Thoracic aorta (tissue), 2 donors: ENCODE measurements around the gene MALRD1. TPM values are rescaled to one million over a fixed set of nuclear protein-coding genes. Genes with fewer than 3 reads are reported as not detected.

Experiments used
- ATAC-seq: fragments of 150-250 bp; one replicate; pipeline ENCODE4 v1.8.0; 2017; ENCODE audit warnings: low read depth; ENCODE audit not compliant: insufficient number of reproducible peaks, low FRiP score
- DNase-seq: peaks from one replicate; pipeline ENCODE4 v3.0.0-alpha.2; 2020; ENCODE audit warnings: low spot score
- H3K27ac ChIP-seq, 2 donors: fragments of 200-600 bp; sonication (generic); 1 replicate in 1 of 2; 2 replicates in 1 of 2; pipeline ENCODE4 v1.5.1; 2016; ENCODE audit warnings: mild to moderate bottlenecking in 2 of 2, moderate library complexity in 2 of 2
- H3K27me3 ChIP-seq: fragments of 200-600 bp; sonication (generic); replicated peaks from 2 replicates; pipeline ENCODE4 v1.6.0; 2016; ENCODE audit warnings: mild to moderate bottlenecking; ENCODE audit not compliant: insufficient read depth
- H3K36me3 ChIP-seq: fragments of 200-600 bp; sonication (generic); one replicate; pipeline ENCODE4 v1.5.1; 2016
- H3K4me1 ChIP-seq, 2 donors: fragments of 200-600 bp; sonication (generic); 1 replicate in 1 of 2; 2 replicates in 1 of 2; pipeline versions ENCODE4 v1.5.1 to v1.6.0; 2016; ENCODE audit warnings: low read depth in 2 of 2, mild to moderate bottlenecking in 1 of 2; ENCODE audit not compliant: control insufficient read depth in 1 of 2
- H3K4me3 ChIP-seq: fragments of 200-600 bp; sonication (generic); 2 replicates; pipeline ENCODE4 v1.5.1; 2016; ENCODE audit warnings: mild to moderate bottlenecking
- H3K9me3 ChIP-seq: fragments of 200-600 bp; sonication (generic); 2 replicates; pipeline ENCODE4 v1.5.1; 2016
- CTCF ChIP-seq: fragments of 200-600 bp; sonication (generic); IDR thresholded peaks from one replicate; pipeline ENCODE4 v1.5.1; 2019; ENCODE audit warnings: antibody characterized with exemption
- total RNA-seq, 2 donors: library from RNA; depleted of rRNA; stranded (reverse); fragments of >200 nt; gene quantifications; one replicate each; pipeline versions ENCODE4 v1.1.0 to v1.2.3, GENCODE V29; 2016

The MALRD1 gene
- total RNA-seq, 2 donors from 2014 or later = 0.92 to 5.3 TPM

GRCh38 chr10:19144206-19144605 is 95.6 kb downstream of the MALRD1 start:
- Histone ChIP-seq H3K9me3 (no peaks in the 10 kb centered on the region), H3K27ac (no peak overlapping the region), H3K27me3 (no peaks in the 10 kb centered on the region), H3K4me3 (no peak overlapping the region), H3K4me1 (no peaks in the 10 kb centered on the region), H3K36me3 (no peaks in the 10 kb centered on the region)
- no peak for TF ChIP-seq CTCF
- ATAC-seq (no peak), DNase-seq (no peak)

- Histone ChIP-seq H3K9me3 (no peaks in the 10 kb centered on the region), H3K27me3 (no peaks in the 10 kb centered on the region), H3K27ac (no peak overlapping the region), H3K4me3 (no peak overlapping the region), H3K36me3 (no peaks in the 10 kb centered on the region), H3K4me1 (no peaks in the 10 kb centered on the region)
- TF ChIP-seq CTCF = no peak
- DNase-seq (no peak), ATAC-seq (no peak)
Measured at GRCh38 chr10:19154375-19154774, 105.8 kb downstream of the MALRD1 start.

DNA sequence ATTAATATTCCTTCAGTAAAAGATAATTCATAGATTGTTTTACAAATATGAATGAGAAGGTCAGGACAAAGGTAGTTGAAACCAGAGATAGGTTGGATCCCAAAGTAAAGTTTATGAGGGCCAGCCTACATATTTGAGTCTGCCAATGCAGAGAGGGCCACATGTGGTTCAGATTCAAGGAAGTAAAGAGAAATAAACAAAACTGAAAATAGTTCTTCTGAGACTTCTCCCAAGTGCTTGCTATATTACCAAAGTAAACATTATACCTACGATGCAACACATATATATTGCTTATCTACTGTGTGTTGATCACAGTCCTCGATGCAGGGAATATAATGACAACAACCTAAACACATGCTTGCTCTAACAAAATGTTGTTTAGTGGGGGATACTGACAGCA is 109.8 kb downstream of the MALRD1 start:
- DNase-seq (no peak), ATAC-seq (no peak)
- Histone ChIP-seq H3K4me1 (no peaks in the 10 kb centered on the region), H3K36me3 (no peaks in the 10 kb centered on the region), H3K27me3 (no peaks in the 10 kb centered on the region), H3K4me3 (no peak overlapping the region), H3K27ac (no peak overlapping the region), H3K9me3 (no peaks in the 10 kb centered on the region)
- no peak for TF ChIP-seq CTCF

DNA sequence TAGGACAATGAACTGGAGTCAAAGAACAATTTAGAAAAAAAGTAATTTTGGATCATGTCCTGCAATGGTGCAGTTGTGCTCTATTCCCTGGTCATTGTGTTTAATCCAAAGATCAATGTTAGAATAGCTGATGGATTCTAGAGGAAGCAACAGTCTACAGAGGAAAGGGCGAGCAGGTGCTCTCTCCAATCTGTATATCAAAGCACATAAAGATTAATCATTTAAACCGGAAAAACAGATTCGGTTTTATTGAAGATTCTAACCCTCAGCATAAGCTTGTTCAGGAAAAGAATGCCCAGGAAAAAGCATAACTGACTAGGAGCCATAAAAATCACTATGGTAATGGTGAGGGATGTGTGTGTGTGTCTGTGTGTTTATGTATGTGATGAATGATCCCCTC is 110.3 kb downstream of the MALRD1 start:
- no peak overlapping the region for H3K4me3 ChIP-seq
- H3K27ac ChIP-seq = no peak overlapping the region
- DNase-seq (no peak), ATAC-seq (no peak)
- H3K4me1 ChIP-seq = no peaks in the 10 kb centered on the region
- H3K27me3 ChIP-seq = no peaks in the 10 kb centered on the region
- H3K36me3 ChIP-seq = no peaks in the 10 kb centered on the region
- no peaks in the 10 kb centered on the region for H3K9me3 ChIP-seq
- no peak for TF ChIP-seq CTCF

- H3K4me3 ChIP-seq = no peak overlapping the region
- H3K4me1 ChIP-seq = no peaks in the 10 kb centered on the region
- ATAC-seq (no peak), DNase-seq (no peak)
- H3K27ac ChIP-seq = no peak overlapping the region
- H3K9me3 ChIP-seq = no peaks in the 10 kb centered on the region
- no peaks in the 10 kb centered on the region for H3K27me3 ChIP-seq
- no peak for TF ChIP-seq CTCF
- no peaks in the 10 kb centered on the region for H3K36me3 ChIP-seq
Measured at GRCh38 chr10:19164461-19164860, 115.9 kb downstream of the MALRD1 start.
